ENCODE results near the gene PERM1. TPM values are rescaled to one million over a fixed set of nuclear protein-coding genes. Genes with fewer than 3 reads are reported as not detected.

The PERM1 gene
- total RNA-seq, 4 donors from 2014 or later = 0.24 to 0.93 (median 0.44) TPM

DNA sequence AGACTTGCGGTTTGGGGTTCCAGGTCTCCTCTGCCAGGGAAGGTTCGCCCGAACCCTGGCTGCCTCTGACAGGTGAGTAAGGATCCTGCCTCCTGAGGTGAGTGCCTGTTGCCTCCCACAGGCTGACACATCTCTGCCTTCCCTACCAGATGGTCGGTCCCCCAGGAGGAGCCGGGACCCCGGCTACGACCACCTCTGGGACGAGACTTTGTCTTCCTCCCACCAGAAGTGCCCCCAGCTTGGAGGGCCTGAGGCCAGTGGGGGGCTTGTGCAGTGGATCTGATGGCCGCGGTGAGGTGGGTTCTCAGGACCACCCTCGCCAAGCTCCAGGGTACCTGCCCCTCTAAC, 7.6 kb downstream of the PERM1 start:
- Histone ChIP-seq H3K4me3 (no peak overlapping the region), H3K4me1 (peaks cover 25% of the 10 kb centered on the region), H3K27me3 (peaks cover 74% of the 10 kb centered on the region)

DNA sequence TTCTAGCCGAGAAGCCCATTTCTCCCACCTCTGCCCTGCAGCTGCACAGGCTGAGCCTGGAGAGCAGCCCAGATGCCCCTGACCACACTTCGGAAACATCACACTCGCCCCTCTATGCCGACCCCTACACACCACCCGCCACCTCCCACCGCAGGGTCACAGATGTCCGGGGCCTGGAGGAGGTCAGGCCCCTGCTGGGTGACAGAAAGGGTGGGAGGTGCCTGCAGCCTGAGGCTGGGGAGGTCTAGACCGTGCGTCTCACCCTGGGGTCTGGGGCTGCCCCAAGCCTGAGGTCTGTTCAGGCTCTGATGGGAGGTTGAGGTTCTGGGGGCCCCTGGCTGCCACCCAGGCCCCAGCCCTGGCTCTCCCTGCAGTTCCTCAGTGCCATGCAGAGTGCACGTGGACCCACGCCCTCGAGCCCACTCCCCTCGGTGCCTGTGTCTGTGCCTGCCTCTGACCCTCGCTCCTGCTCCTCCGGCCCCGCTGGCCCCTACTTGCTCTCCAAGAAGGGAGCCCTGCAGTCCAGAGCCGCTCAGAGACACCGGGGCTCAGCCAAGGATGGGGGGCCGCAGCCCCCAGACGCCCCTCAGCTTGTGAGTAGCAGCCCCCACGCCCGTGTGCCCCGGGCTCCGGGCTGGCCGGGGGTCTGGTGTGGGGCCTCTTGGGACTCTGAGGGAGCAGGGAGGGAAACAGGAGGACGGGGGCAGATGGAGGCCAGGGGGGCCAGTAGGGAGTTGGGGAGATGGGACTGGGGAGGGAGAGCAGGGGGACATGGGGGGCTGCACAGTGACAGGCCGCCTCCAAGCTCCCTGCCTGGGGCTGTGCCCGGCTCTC, 8.2 kb downstream of the PERM1 start:
- H3K27me3 ChIP-seq = peaks cover 68% of the 10 kb centered on the region

More for the DNA sequence above, 7.6 kb downstream of the PERM1 start:
- no peaks in the 10 kb centered on the region for H3K36me3 ChIP-seq
- no peak for DNase-seq (ENCODE audit: low spot score in 2 of 2)
- WGBS = 100% methylated on average over 3 of the region's 11 CpGs
- H3K27ac ChIP-seq = no peak overlapping the region
- TF ChIP-seq POLR2A (IDR thresholded peaks at IDR 0.05) (no peak), EP300 (IDR thresholded peaks at IDR 0.05) (no peak), POLR2AphosphoS5 (IDR thresholded peaks at IDR 0.05) (no peak)
- TF ChIP-seq, protein P1, sequence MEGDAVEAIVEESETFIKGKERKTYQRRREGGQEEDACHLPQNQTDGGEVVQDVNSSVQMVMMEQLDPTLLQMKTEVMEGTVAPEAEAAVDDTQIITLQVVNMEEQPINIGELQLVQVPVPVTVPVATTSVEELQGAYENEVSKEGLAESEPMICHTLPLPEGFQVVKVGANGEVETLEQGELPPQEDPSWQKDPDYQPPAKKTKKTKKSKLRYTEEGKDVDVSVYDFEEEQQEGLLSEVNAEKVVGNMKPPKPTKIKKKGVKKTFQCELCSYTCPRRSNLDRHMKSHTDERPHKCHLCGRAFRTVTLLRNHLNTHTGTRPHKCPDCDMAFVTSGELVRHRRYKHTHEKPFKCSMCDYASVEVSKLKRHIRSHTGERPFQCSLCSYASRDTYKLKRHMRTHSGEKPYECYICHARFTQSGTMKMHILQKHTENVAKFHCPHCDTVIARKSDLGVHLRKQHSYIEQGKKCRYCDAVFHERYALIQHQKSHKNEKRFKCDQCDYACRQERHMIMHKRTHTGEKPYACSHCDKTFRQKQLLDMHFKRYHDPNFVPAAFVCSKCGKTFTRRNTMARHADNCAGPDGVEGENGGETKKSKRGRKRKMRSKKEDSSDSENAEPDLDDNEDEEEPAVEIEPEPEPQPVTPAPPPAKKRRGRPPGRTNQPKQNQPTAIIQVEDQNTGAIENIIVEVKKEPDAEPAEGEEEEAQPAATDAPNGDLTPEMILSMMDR (IDR thresholded peaks at IDR 0.05) = no peak
- no peaks in the 10 kb centered on the region for H3K9me3 ChIP-seq

DNA sequence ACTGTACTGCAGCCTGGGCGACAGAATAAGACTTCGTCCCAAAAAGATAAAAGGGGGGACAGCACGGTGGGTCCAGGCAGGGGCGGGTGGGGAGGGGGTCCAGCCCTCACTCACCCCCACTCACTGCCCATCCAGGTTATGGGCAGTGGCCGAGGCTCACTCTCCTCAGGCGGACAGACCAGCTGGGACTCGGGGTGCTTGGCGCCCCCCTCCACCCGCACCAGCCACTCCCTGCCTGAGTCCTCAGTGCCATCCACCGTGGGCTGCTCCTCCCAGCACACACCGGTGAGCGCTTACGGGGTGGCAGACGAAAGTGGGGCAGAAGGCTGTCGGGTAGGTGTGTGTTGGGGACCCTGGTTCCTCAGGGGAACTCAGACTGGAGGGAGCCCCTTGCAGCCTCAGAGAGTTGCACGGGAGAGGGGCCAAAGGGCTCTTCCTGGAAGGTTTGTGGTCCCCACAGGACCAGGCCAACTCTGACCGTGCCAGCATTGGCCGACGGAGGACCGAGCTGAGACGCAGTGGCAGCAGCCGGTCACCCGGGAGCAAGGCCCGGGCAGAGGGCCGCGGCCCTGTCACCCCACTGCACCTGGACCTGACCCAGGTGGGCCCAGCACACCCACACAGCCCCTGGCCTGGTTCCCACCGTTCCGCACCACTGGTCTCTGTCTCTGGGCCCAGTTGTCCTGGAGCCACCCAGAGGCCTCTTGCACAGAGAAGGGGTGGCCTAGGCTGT, 9.0 kb downstream of the PERM1 start:
- Histone ChIP-seq H3K4me1 (peaks cover 29% of the 10 kb centered on the region), H3K27me3 (peaks cover 65% of the 10 kb centered on the region), H3K4me3 (no peak overlapping the region), H3K27ac (no peak overlapping the region), H3K36me3 (no peaks in the 10 kb centered on the region), H3K9me3 (no peaks in the 10 kb centered on the region)
- 73% methylated on average over 8 of the region's 28 CpGs for WGBS
- DNase-seq (ENCODE audit: low spot score in 2 of 2) = no peak
- no peak for TF ChIP-seq EP300 (IDR thresholded peaks at IDR 0.05)
- TF ChIP-seq, protein P1 (IDR thresholded peaks at IDR 0.05) = no peak

More for the DNA sequence above, 8.2 kb downstream of the PERM1 start:
- H3K27ac ChIP-seq = no peak overlapping the region
- DNase-seq (ENCODE audit: low spot score in 2 of 2) = no peak
- no peak overlapping the region for H3K4me3 ChIP-seq
- TF ChIP-seq, protein P1 (IDR thresholded peaks at IDR 0.05) = no peak
- TF ChIP-seq EP300 (IDR thresholded peaks at IDR 0.05) (no peak), POLR2AphosphoS5 (IDR thresholded peaks at IDR 0.05) (no peak), POLR2A (IDR thresholded peaks at IDR 0.05) (no peak)
- H3K9me3 ChIP-seq = no peaks in the 10 kb centered on the region
- no peaks in the 10 kb centered on the region for H3K36me3 ChIP-seq
- H3K4me1 ChIP-seq = peaks cover 25% of the 10 kb centered on the region
- 77% methylated on average over 7 of the region's 28 CpGs for WGBS

DNA sequence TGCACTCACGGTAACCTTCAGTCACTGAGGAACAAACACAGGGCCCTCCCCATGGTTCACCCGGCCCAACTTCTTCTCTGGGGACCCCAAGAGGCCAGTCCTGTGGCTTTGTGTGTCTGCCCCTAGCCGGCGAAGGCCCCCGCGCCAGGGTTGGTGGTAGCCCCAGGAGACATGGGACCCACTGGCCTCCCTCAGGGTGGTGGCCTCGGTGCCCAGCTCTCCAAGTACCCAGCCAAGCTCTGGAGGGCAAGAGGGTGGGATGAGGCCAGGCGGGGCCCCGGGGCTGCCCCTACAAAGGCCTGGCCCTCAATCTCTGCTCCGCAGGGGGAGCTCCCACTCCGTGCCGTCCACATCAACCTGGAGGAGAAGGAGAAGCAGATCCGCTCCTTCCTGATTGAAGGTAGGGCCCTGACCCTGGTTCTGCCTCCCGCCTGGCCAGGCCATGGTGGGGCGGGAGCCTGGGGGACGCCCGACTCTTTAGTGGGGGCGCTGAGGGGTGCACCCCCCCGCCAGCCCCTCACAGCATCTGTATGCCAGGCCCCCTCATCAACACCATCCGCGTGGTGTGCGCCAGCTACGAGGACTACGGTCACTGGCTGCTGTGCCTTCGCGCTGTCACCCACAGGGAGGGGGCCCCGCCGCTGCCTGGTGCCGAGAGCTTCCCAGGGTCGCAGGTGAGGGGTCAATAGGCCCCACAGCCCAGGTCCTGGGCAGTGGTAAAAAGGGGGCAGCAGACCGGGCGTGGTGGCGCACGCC, 10.0 kb downstream of the PERM1 start:
- Histone ChIP-seq H3K27ac (no peak overlapping the region), H3K27me3 (peaks cover 71% of the 10 kb centered on the region), H3K9me3 (no peaks in the 10 kb centered on the region), H3K4me1 (peaks cover 39% of the 10 kb centered on the region), H3K4me3 (no peak overlapping the region), H3K36me3 (no peaks in the 10 kb centered on the region)
- TF ChIP-seq EP300 (IDR thresholded peaks at IDR 0.05) (no peak), POLR2A (IDR thresholded peaks at IDR 0.05) (no peak), POLR2AphosphoS5 (IDR thresholded peaks at IDR 0.05) (no peak)
- TF ChIP-seq, protein P1 (IDR thresholded peaks at IDR 0.05) = no peak
- DNase-seq (ENCODE audit: low spot score in 2 of 2) = no peak
- WGBS = 87% methylated on average over 29 of the region's 34 CpGs
